ENCODE measurements around the gene RXRB.
"Not testable (repeated sequence)": the region's sequence is repeated elsewhere in the genome, so short reads cannot be mapped to it uniquely, and the experiment has no call there.

The RXRB gene

GRCh38 chr6:33200219-33201146 lies at the start of gene RXRB, which contains the start of gene SLC39A7:
RXRB (minus strand) TSS chr6:33200665; CDS start chr6:33200476, 189 bp downstream.
SLC39A7 (plus strand) TSS chr6:33200867; CDS start chr6:33201246, 379 bp downstream.
- peak; percentile 98 for DNase-seq

GRCh38 chr6:33249732-33250630 lies 49.5 kb upstream of the RXRB start:
- peak; percentile 20 for DNase-seq

DNA sequence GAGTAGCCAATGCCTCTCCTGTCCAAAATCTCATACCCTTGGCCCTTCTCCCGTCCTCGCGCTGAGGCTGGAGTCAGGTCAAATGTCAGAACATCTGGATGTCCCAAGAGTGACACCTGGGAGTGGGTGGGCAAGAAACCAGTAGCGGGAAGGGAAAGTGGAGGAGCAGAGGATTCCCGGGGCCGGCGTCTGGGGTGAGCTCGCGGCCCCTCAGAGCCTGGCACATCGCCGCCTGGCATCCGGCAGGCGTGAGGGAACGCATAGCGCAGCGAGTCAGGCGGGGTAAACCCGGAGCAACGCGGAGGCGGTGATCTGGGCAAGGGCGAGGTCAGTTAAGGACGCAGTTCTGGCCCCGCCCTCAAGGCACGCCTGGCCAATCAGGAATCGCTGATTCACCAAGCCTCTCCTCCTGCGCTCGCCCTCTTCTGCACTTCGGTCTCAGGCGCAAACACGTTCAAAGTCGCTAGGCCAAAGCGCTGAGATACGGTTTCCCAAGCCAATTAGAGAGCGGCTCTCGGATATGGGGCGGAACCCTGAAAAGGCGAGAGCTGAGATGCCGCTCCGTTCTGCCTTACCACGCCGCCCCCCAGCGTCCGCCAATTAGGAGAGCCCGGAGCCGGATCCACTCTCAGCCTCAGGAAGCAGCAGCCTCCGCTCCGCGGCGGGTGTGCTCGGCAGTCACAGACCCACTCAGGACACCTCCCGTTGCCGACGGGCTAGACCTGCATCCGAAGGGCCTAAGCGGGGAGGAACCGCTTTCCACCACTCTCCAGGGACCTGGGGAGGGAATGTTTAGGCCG lies 48.7 kb upstream of the RXRB start:
- DNase-seq: peak; percentile 94

DNA sequence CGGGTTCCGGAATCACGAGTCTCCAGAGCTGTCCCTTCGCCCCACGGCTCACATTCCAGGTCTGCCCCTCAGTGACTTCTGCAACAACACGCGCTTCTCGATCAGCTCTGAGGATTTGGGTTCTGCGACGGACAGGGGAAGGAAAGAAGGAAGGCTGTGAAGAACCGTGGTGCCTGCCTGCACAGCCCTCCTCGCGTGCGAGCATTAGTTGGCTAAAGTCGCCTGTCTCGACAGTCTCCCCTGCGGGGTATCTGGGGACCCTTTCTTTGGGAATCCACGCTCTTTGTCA lies 48.1 kb upstream of the RXRB start:
- no peak for DNase-seq

DNA sequence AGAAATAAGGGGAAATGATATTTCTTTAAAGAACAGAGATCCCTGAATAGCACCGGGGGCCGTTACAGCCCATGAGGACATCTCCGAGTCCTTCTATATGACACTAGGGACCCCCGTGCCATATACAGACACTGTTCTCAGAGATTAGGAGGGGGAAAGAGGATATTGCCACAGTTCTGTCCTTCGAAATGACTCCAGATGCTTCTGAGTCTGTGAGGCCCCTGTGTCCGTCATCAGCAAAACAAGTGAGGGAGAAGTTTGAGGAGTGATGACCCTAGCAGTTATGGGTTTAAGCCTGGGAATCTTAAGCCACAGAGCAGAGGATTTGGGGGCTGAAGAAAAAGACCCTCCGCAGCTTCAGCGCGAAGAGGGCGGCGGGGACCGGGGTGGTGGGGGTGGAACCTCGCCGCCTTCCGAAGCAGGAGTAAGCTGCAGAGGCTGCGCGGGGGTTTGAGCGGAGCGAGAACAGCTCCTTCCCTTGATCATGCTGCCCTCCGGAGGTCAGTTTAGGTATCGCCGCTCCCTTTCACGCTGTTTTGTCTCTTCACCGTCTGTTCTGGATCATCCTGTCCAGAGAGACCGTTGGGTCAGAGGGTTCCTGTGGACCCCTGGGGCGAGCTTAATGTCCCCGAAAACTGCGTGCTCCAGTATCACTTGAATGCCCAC lies 47.6 kb upstream of the RXRB start:
- DNase-seq: peak; percentile 93

DNA sequence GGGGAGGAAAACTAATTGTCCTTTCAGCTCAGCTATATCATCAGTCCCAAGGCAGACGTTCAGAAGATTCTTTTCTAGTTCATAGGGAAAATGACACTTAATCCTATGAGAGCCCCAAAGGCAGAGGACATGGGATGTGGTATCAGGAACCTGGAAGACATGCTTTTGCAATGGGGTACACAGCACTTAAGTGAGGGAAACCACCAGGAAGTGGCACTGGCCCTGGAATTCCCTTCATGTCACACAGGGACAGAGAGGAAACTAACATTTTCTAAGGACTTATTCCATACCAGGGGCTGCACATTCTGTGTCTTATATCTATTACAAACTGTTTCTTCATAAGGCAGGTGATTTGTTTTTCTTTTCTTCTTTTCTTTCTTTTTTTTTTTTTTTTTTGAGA lies 43.0 kb upstream of the RXRB start:
- no peak for DNase-seq

GRCh38 chr6:33241968-33242367 lies 41.5 kb upstream of the RXRB start:
- no peak for DNase-seq

DNA sequence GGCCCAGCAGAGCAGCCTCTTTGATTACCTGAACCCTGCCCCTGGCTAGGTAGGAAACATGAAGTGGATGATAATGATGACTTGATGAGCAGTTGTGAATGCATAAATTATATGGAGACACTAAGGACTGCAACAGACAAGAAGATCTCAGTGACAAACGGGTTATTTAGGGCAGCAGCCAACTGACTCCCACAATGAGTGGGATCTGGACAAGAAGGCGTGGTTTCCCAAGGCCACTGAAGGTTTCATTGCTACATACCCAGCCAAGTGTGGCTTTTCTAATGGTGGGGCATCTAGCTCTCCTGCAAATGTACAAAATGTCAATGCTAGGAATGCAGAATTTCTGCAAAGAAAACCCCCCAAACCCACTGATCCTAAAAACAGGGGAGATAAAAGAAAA lies 37.3 kb upstream of the RXRB start:
- no peak for DNase-seq

- no peak for DNase-seq
Measured at GRCh38 chr6:33236852-33237251, 36.4 kb upstream of the RXRB start.

DNA sequence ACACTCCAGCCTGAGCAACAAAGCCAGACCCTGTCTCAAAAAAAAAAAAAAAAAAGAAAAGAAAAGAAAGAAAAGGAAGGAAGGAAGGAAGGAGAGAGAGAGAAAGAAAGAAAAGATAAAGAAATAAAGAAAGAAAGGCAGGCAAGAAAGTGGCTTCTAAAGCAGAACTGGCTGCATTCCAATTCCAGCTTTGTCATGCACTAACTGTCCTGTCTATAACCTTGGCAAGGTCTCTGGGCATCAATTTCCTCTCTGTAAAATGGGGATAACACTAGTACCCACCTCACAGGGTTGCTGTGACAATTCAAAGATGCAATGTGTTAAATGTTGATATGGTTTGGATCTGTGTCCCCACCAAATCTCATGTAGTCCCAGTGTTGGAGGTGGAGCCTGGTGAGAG lies 35.9 kb upstream of the RXRB start:
- no peak for DNase-seq

DNA sequence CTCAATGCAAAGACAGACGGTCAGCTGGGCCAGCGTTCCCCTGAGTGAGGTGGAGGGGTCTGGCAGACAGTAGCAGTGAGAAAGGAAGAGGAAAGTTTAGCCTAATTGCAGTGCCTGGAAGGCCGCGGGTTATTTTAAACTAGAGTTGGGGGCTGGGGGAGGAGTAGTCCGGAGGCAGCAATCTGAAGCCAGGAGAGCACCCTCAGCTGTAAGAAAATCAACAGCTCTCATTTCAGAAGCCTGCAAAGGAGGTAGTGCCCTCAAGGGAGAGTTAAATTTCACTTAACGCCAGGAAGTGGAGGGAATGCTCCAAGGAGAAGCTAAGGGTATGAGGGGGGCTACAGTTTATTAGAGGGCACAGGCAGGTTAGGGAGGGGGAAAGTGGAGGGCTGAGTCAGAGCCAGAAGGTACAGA lies 34.8 kb upstream of the RXRB start:
- no peak for DNase-seq

GRCh38 chr6:33226503-33227120 lies 26.1 kb upstream of the RXRB start:
- not testable (repeated sequence) for DNase-seq

DNA sequence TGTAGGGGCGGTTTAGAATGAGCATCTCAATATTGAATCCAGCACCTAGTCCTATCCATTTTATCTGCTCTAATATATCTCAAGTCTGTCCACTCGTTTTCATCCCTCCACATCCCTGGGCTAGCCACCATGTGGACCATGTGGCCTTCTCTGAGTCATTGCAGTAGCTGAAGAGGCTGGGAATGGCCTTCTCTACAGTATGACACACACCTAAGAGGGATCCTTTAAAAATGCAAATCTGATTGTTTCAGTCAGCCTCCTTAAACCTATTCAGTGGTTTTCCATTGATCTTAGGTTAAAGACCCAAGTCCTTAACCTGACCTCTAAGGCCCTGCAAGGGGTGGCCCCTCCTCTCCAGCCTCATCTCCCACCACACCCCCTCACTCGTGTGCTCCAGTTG lies 17.2 kb upstream of the RXRB start:
- DNase-seq: no peak

DNA sequence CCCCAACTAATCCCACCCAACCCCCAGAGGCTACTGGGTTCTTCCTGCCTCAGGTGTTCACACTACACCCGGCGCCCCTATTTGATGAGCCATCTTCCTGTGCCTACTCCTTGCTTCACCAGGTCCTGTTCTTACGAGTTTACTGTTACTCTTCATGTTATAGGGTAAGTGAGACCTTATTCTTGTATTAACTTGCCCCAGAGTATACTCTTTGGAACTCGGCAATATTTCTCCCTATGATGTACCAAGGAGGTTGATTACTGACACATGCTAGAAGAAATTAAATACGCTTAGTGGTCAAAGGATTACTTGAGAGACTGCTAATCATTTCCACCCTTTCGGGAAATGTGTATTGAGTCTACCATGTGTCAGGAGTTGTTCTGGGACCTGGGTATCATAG lies 16.8 kb upstream of the RXRB start:
- no peak for DNase-seq

- DNase-seq: peak; percentile 18
Measured at GRCh38 chr6:33216117-33216649, 15.7 kb upstream of the RXRB start.

DNA sequence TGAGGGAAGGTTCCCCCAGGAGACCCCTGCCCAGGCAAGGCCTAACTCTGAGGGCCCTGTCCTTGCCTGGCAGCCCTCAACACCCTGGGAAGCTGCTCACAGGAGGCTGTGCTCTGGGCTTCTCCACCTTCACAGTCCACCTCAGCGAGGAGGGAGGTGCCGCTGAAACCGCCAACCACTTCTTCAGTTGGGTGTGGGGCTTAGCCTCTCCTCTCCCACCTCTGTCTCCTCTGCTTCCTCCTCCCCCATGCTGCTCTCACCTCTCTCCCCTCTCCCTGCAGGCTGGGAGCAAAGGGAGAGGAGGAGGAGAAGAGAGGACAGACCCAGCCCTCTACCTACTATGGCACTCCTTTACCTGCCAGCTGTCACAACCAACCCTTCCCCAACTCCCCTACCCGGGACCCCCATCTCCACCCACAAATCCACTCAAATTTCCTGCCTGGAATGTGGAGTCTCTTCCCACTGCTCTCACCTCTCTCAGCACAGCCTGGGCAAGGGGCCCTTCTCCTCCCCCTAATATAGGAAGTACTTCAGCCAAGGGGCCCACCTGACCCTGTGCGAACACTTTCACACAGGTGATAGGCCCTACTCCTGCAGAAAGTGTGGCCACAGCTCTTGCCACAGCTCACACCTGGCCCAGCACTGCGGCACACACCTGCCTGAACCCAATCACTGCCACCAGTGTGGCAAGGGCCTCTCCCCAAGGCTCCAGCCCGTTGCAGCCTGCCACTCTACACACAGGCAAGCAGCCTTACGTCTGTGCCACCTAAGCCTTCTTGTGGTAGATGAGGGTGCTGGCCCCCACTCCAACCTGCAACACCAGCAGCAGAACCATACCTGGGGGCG lies 15.0 kb upstream of the RXRB start:
- no peak for DNase-seq

DNA sequence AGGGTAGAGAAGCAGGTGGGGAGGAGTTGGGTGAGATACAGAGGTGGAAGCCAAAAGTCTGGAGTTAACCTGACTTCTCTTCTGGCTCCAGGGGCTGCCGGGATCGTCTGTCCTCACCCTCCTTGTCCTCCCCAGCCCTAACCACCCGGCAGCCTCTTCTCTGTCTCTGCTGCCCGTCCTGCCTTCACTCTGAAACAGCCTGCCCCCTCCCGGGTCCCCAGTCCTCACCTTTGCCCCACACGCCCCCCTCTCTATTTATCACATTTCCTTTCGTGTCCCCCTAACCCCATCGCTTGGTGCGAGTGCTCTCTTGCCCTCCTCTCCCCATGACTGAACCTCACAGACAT lies 13.5 kb upstream of the RXRB start:
- no peak for DNase-seq

DNA sequence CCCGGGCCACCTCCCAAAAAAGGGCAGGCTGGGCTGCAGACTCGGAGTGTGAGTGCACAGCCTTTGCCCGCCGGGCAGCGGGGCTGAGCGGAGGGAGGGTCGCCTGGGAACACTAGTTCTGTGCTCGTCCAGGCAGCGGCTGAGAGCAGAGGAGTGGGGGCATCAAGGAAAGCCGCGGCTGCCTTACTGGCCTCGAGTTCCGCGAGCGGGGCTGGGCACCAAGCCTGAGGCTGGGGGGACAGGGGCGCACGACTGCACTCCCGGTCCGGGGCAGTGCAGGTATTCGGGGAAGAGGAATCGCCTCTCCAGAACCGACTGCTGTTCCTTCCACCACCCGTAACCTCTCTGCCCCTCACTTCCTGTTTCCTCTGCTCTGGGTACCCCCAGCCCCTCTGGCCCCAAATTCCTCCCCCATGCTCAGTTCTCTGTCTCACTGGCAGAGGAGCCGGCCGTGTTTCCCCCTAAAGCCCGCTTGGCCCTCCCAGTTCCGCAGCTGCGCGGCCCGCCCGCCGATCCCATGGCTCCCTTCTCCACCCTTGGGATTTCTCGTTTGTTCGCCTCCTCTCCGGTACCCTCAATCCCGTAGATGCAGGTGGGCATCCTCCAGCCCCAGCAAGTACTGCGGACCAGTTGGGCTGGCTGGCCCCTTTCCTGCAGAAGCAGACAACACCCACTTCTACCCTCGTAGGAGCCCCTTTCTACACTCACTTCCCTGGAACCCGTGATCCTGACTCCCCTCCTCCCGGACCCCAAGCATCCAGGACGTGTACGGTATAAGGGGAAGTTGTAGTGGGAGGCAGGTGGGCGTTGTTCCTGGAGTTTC lies 12.9 kb upstream of the RXRB start:
- DNase-seq: no peak

GRCh38 chr6:33212857-33213165 lies 12.3 kb upstream of the RXRB start:
- DNase-seq: no peak
